Trophoblast cell (in vitro differentiated cells and primary cell): Measurements from ENCODE around the gene BATF3.
A peak's percentile ranks its signal among the peaks of the same experiment; 100 is the strongest.

Experiments
- DNase-seq, 2 donors: peaks; one replicate each; pipeline ENCODE4 v3.0.0-alpha.2; 2016
- H2AFZ ChIP-seq: 2 replicates; pipeline ENCODE4 v1.6.1; 2013; ENCODE audit warnings: low read length, moderate library complexity, mild to moderate bottlenecking; ENCODE audit not compliant: insufficient read depth, poor library complexity
- H2AK5ac ChIP-seq: 2 replicates; pipeline ENCODE4 v1.6.1; 2013; ENCODE audit warnings: mild to moderate bottlenecking, low read length
- H2BK120ac ChIP-seq: 2 replicates; pipeline ENCODE4 v1.6.1; 2013; ENCODE audit warnings: low read length, mild to moderate bottlenecking, moderate library complexity; ENCODE audit not compliant: insufficient read depth, poor library complexity
- H2BK12ac ChIP-seq: 2 replicates; pipeline ENCODE4 v1.6.1; 2013; ENCODE audit warnings: mild to moderate bottlenecking, low read length, moderate library complexity
- H2BK5ac ChIP-seq: 2 replicates; pipeline ENCODE4 v1.6.1; 2013; ENCODE audit warnings: low read length, low read depth, moderate library complexity, mild to moderate bottlenecking; ENCODE audit not compliant: poor library complexity
- H3K14ac ChIP-seq: 2 replicates; pipeline ENCODE4 v1.6.1; 2013; ENCODE audit warnings: mild to moderate bottlenecking, low read length
- H3K18ac ChIP-seq: 2 replicates; pipeline ENCODE4 v1.6.1; 2013; ENCODE audit warnings: mild to moderate bottlenecking, low read length
- H3K23ac ChIP-seq: 2 replicates; pipeline ENCODE4 v1.6.1; 2013; ENCODE audit warnings: low read length
- H3K27ac ChIP-seq: 2 replicates; pipeline ENCODE4 v1.5.1; 2013; ENCODE audit warnings: low read depth, mild to moderate bottlenecking, inconsistent platforms, low read length, moderate library complexity
- H3K27me3 ChIP-seq: 2 replicates; pipeline ENCODE4 v1.6.1; 2013; ENCODE audit warnings: inconsistent platforms, mild to moderate bottlenecking, low read length, moderate library complexity; ENCODE audit not compliant: insufficient read depth
- H3K36me3 ChIP-seq, 2 experiments: 1 replicate in 1 of 2; 2 replicates in 1 of 2; pipeline ENCODE4 v1.6.1; 2013; ENCODE audit warnings: low read length in 2 of 2, mild to moderate bottlenecking in 2 of 2, moderate library complexity in 1 of 2; ENCODE audit not compliant: insufficient read depth in 2 of 2, control insufficient read depth in 1 of 2
- H3K4ac ChIP-seq: 2 replicates; pipeline ENCODE4 v1.6.1; 2013; ENCODE audit warnings: low read depth, mild to moderate bottlenecking, low read length, moderate library complexity
- H3K4me1 ChIP-seq, 2 experiments: 1 replicate in 1 of 2; 2 replicates in 1 of 2; pipeline ENCODE4 v1.6.1; 2013; ENCODE audit warnings: low read length in 2 of 2, mild to moderate bottlenecking in 2 of 2, moderate library complexity in 1 of 2; ENCODE audit not compliant: insufficient read depth in 2 of 2, control insufficient read depth in 1 of 2
- H3K4me2 ChIP-seq: 2 replicates; pipeline ENCODE4 v1.6.1; 2013; ENCODE audit warnings: inconsistent platforms, mild to moderate bottlenecking, low read length, moderate library complexity
- H3K4me3 ChIP-seq: 2 replicates; pipeline ENCODE4 v1.5.1; 2013; ENCODE audit warnings: mild to moderate bottlenecking, low read depth, low read length, inconsistent platforms
- H3K79me1 ChIP-seq: one replicate; pipeline ENCODE4 v1.6.1; 2013; ENCODE audit warnings: low read length
- H3K79me2 ChIP-seq: 2 replicates; pipeline ENCODE4 v1.6.1; 2013; ENCODE audit warnings: low read length, mild to moderate bottlenecking; ENCODE audit not compliant: control insufficient read depth, insufficient read depth, poor library complexity
- H3K9ac ChIP-seq: 2 replicates; pipeline ENCODE4 v1.6.1; 2013; ENCODE audit warnings: mild to moderate bottlenecking, low read length
- H3K9me3 ChIP-seq: 2 replicates; pipeline ENCODE4 v1.6.1; 2013; ENCODE audit warnings: low read depth, mild to moderate bottlenecking, control low read depth, inconsistent platforms, low read length; ENCODE audit not compliant: insufficient read depth
- H4K12ac ChIP-seq: 2 replicates; pipeline ENCODE4 v1.6.1; 2013; ENCODE audit warnings: low read depth, mild to moderate bottlenecking, low read length, moderate library complexity
- H4K8ac ChIP-seq: 2 replicates; pipeline ENCODE4 v1.6.1; 2013; ENCODE audit warnings: low read depth, mild to moderate bottlenecking, low read length, moderate library complexity
- H4K91ac ChIP-seq: one replicate; pipeline ENCODE4 v1.6.1; 2013; ENCODE audit warnings: low read depth, mild to moderate bottlenecking, low read length, moderate library complexity
- WGBS: extraction: QIAGEN DNeasy Blood & Tissue Kit; methylation state at CpG from one replicate; pipeline ENCODE4 v1.1.7; 2013; ENCODE audit warnings: missing lambda C conversion rate; ENCODE audit not compliant: insufficient read length, insufficient coverage; ENCODE audit errors: extremely low coverage; 5-methylcytosine and 5-hydroxymethylcytosine counted together

The BATF3 gene

DNA sequence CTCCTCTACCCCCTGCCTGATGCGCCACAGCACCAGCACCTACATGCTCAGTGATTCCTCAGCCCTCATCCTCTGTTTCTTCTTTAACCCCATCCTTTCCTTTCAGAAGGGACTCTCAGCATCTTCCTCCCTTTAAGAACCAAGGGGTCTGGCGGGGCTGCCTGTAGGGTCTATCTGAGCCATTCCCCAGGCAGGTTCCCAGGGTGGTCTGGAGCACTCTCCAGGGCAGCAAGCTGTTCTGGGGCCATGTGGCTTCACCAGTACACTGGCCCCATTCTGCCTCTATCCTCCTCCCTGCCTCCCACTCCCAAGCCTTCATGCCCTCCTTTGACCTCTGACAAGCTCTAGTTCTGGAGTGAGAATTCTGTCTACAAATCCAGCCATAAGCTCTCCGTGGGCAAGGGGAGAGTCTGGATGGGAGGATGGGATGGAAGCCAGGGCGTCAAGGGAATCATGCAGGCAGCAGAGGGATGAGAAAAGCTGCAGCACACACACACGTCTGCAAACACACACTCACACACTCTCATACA is 10.4 kb downstream of the BATF3 start:
- no peak overlapping the region for H4K8ac ChIP-seq
- H2BK12ac ChIP-seq: no peak overlapping the region
- no peak overlapping the region for H2BK5ac ChIP-seq
- H2AFZ ChIP-seq: no peak overlapping the region
- H3K79me1 ChIP-seq: no peaks in the 10 kb centered on the region
- H3K4me1 ChIP-seq: no peaks in the 10 kb centered on the region
- H3K79me2 ChIP-seq: no peaks in the 10 kb centered on the region
- H4K12ac ChIP-seq: no peak overlapping the region
- H3K18ac ChIP-seq: no peak overlapping the region
- no peak overlapping the region for H4K91ac ChIP-seq
- H3K4me3 ChIP-seq: no peak overlapping the region
- no peak overlapping the region for H2BK120ac ChIP-seq
- no peak overlapping the region for H3K23ac ChIP-seq
- H3K9ac ChIP-seq: no peak overlapping the region
- H3K14ac ChIP-seq: no peak overlapping the region
- WGBS: no CpG with 5 or more reads among the region's 5 CpGs
- peaks cover 4% of the 10 kb centered on the region for H3K9me3 ChIP-seq
- H3K27me3 ChIP-seq: no peaks in the 10 kb centered on the region
- H2AK5ac ChIP-seq: no peak overlapping the region
- H3K4me2 ChIP-seq: no peak overlapping the region
- no peak for DNase-seq
- no peaks in the 10 kb centered on the region for H3K36me3 ChIP-seq
- H3K4ac ChIP-seq: no peak overlapping the region
- no peak overlapping the region for H3K27ac ChIP-seq

DNA sequence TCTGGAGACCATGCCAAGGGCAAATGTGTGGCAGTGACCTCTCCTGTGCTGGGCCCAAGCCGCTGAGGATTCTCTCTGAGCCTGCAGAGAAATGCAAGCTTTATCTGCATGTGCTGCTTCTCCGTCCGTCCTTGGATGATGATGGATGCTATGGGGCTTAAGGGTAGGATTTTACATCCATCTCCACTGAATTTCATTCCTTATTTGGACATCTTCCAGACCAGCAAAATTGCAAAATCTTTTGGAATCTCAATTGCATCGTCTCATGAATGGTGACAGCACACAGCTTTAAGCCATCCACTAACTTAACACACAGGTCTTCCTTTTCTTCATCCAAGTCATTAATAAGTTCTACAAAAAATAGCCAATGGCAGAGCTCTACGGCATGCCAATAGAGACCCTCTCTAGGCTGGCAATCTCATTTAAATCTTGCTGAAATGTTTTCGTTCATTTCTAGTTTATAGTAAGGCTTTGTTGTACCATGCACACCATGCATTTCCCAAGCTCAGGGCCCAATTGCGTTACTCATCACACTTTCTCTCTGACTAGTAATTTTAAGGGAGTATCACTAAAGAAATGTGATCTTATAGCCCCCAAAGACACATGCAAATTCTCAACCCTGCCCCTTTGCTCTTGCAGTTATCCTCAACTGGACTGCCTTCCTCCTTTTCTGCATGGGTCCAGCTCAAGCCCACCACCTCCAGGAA is 11.1 kb downstream of the BATF3 start:
- Histone ChIP-seq H4K12ac (no peak overlapping the region), H2BK12ac (no peak overlapping the region), H2AK5ac (no peak overlapping the region), H3K9ac (no peak overlapping the region), H2BK120ac (no peak overlapping the region), H3K79me1 (no peaks in the 10 kb centered on the region), H3K27ac (no peak overlapping the region), H3K27me3 (no peaks in the 10 kb centered on the region), H3K23ac (no peak overlapping the region), H3K79me2 (no peaks in the 10 kb centered on the region), H3K14ac (no peak overlapping the region), H3K36me3 (no peaks in the 10 kb centered on the region), H2AFZ (no peak overlapping the region), H2BK5ac (no peak overlapping the region), H3K4me2 (no peak overlapping the region), H4K91ac (no peak overlapping the region), H3K4me3 (no peak overlapping the region), H3K9me3 (peaks cover 4% of the 10 kb centered on the region), H3K4me1 (no peaks in the 10 kb centered on the region), H3K4ac (no peak overlapping the region), H4K8ac (no peak overlapping the region), H3K18ac (no peak overlapping the region)
- peak; percentile 32 to 88 for DNase-seq
- WGBS: no CpG with 5 or more reads among the region's 7 CpGs

- WGBS: no CpG with 5 or more reads among the region's 2 CpGs
- Histone ChIP-seq H4K8ac (no peak overlapping the region), H3K4ac (no peak overlapping the region)
These were observed 11.8 kb downstream of the BATF3 start for GRCh38 chr1:212687811-212688210.

GRCh38 chr1:212686591-212686990 is 13.0 kb downstream of the BATF3 start:
- Histone ChIP-seq H3K27ac (no peak overlapping the region), H3K18ac (no peak overlapping the region), H4K12ac (no peak overlapping the region), H4K91ac (no peak overlapping the region), H3K9ac (no peak overlapping the region), H3K4me1 (no peaks in the 10 kb centered on the region), H3K14ac (no peak overlapping the region), H3K4ac (no peak overlapping the region), H3K4me2 (no peak overlapping the region), H3K27me3 (no peaks in the 10 kb centered on the region), H3K23ac (no peak overlapping the region), H3K9me3 (peaks cover 4% of the 10 kb centered on the region), H2BK5ac (no peak overlapping the region), H2BK12ac (no peak overlapping the region), H3K79me2 (no peaks in the 10 kb centered on the region), H2AK5ac (no peak overlapping the region), H3K4me3 (no peak overlapping the region), H2BK120ac (no peak overlapping the region), H3K36me3 (no peaks in the 10 kb centered on the region), H3K79me1 (no peaks in the 10 kb centered on the region), H4K8ac (no peak overlapping the region), H2AFZ (no peak overlapping the region)
- no CpG with 5 or more reads among the region's 11 CpGs for WGBS
- DNase-seq: no peak

More at GRCh38 chr1:212687811-212688210, 11.8 kb downstream of the BATF3 start:
- H2BK120ac ChIP-seq: no peak overlapping the region
- no peak overlapping the region for H3K4me3 ChIP-seq
- H3K9me3 ChIP-seq: peaks cover 4% of the 10 kb centered on the region
- no peak overlapping the region for H2BK12ac ChIP-seq
- no peak overlapping the region for H3K27ac ChIP-seq
- no peaks in the 10 kb centered on the region for H3K4me1 ChIP-seq
- H3K36me3 ChIP-seq: no peaks in the 10 kb centered on the region
- H3K4me2 ChIP-seq: no peak overlapping the region
- no peak overlapping the region for H3K14ac ChIP-seq
- no peaks in the 10 kb centered on the region for H3K27me3 ChIP-seq
- no peaks in the 10 kb centered on the region for H3K79me2 ChIP-seq
- no peak overlapping the region for H4K12ac ChIP-seq
- H2BK5ac ChIP-seq: no peak overlapping the region
- H2AFZ ChIP-seq: no peak overlapping the region
- H3K23ac ChIP-seq: no peak overlapping the region
- H4K91ac ChIP-seq: no peak overlapping the region
- H3K9ac ChIP-seq: no peak overlapping the region
- H3K18ac ChIP-seq: no peak overlapping the region
- DNase-seq: no peak
- no peak overlapping the region for H2AK5ac ChIP-seq
- H3K79me1 ChIP-seq: no peaks in the 10 kb centered on the region
